Activated CD4-positive, alpha-beta T cell treated with anti-CD3 and anti-CD28 coated beads, Interleukin-2, Interleukin-6, amounts not matched to agents 100 ng/mL and 50 ng/mL, durations not matched to agents 16 hours and 8 hours (primary cell): ENCODE measurements around the gene TAF11L2.
"Not testable (repeated sequence)": the region's sequence is repeated elsewhere in the genome, so short reads cannot be mapped to it uniquely, and the experiment has no call there.

ENCODE experiments used
- DNase-seq: peaks from one replicate; pipeline ENCODE4 v3.0.0-alpha.2; 2020

The TAF11L2 gene

GRCh38 chr5:17497931-17498330 lies at the start of gene TAF11L2:
Gene TAF11L2 (plus strand): TSS chr5:17498231.
- DNase-seq, result not testable (repeated sequence)

GRCh38 chr5:17448877-17449276 lies 49.2 kb upstream of the TAF11L2 start:
- DNase-seq, result no peak

- DNase-seq, result no peak
Measured at GRCh38 chr5:17452936-17453335, 45.1 kb upstream of the TAF11L2 start.

GRCh38 chr5:17455942-17456341 lies 42.1 kb upstream of the TAF11L2 start:
- no peak for DNase-seq

GRCh38 chr5:17461793-17462192 lies 36.2 kb upstream of the TAF11L2 start:
- no peak for DNase-seq

- DNase-seq, result no peak
Measured at GRCh38 chr5:17463653-17464052, 34.4 kb upstream of the TAF11L2 start.

- no peak for DNase-seq
Measured at GRCh38 chr5:17470064-17470463, 28.0 kb upstream of the TAF11L2 start.

- not testable (repeated sequence) for DNase-seq
Measured at GRCh38 chr5:17475064-17475463, 23.0 kb upstream of the TAF11L2 start.

- no peak for DNase-seq
Measured at GRCh38 chr5:17477043-17477442, 21.0 kb upstream of the TAF11L2 start.

- DNase-seq, result no peak
Measured at GRCh38 chr5:17477573-17478265, 20.3 kb upstream of the TAF11L2 start.

GRCh38 chr5:17481378-17481777 lies 16.7 kb upstream of the TAF11L2 start:
- DNase-seq, result no peak

GRCh38 chr5:17482790-17483189 lies 15.2 kb upstream of the TAF11L2 start:
- DNase-seq, result no peak

GRCh38 chr5:17486464-17487173 lies 11.4 kb upstream of the TAF11L2 start:
- not testable (repeated sequence) for DNase-seq

GRCh38 chr5:17487174-17487512 lies 10.9 kb upstream of the TAF11L2 start:
- no peak for DNase-seq

GRCh38 chr5:17491257-17491656 lies 6.8 kb upstream of the TAF11L2 start:
- not testable (repeated sequence) for DNase-seq

- DNase-seq, result no peak
Measured at GRCh38 chr5:17492770-17493169, 5.3 kb upstream of the TAF11L2 start.

- no peak for DNase-seq
Measured at GRCh38 chr5:17497446-17497845, 585 bp upstream of the TAF11L2 start.

GRCh38 chr5:17511775-17512325 lies 13.8 kb downstream of the TAF11L2 start:
- no peak for DNase-seq

- not testable (repeated sequence) for DNase-seq
Measured at GRCh38 chr5:17517526-17517925, 19.5 kb downstream of the TAF11L2 start.

- not testable (repeated sequence) for DNase-seq
Measured at GRCh38 chr5:17518067-17518466, 20.0 kb downstream of the TAF11L2 start, which contains the start of gene TAF11L3. Gene TAF11L3 (plus strand): TSS chr5:17518367.

GRCh38 chr5:17519508-17519907 lies 21.5 kb downstream of the TAF11L2 start:
- not testable (repeated sequence) for DNase-seq

- not testable (repeated sequence) for DNase-seq
Measured at GRCh38 chr5:17521501-17521900, 23.5 kb downstream of the TAF11L2 start, which contains the start of gene TAF11L4. Gene TAF11L4 (plus strand): TSS chr5:17521801.

- DNase-seq, result not testable (repeated sequence)
Measured at GRCh38 chr5:17524935-17525334, 26.9 kb downstream of the TAF11L2 start, which contains the start of gene TAF11L5. Gene TAF11L5 (plus strand): TSS chr5:17525235.

GRCh38 chr5:17526504-17526903 lies 28.5 kb downstream of the TAF11L2 start:
- DNase-seq, result peak; percentile 22
